H1 (cell line): ENCODE measurements around the gene SNU13. TPM values are rescaled to one million over a fixed set of nuclear protein-coding genes. Genes with fewer than 3 reads are reported as not detected.

ENCODE experiments used
- ATF2 ChIP-seq: IDR thresholded peaks from 2 replicates; pipeline ENCODE4 v1.6.1; 2012; ENCODE audit warnings: low read length, inconsistent platforms
- GTF2F1 ChIP-seq: IDR thresholded peaks from 2 replicates; pipeline ENCODE4 v1.6.1; 2012; ENCODE audit warnings: low read depth, low read length, improper control_type of control experiment, borderline replicate concordance
- JUN ChIP-seq: IDR thresholded peaks from 2 replicates; pipeline ENCODE4 v1.6.1; 2011; ENCODE audit warnings: low read depth, mild to moderate bottlenecking, improper control_type of control experiment, low read length
- RXRA ChIP-seq: IDR thresholded peaks from 2 replicates; pipeline ENCODE4 v1.6.1; 2011; ENCODE audit warnings: low read depth, mild to moderate bottlenecking, low read length, moderate library complexity; ENCODE audit not compliant: insufficient read depth
- SIN3A ChIP-seq, 2 experiments: IDR thresholded peaks in 1 of 2; conservative IDR thresholded peaks in 1 of 2; 2 replicates each; pipeline ENCODE4 v1.6.1; 2011 to 2012; ENCODE audit warnings: low read length in 2 of 2, improper control_type of control experiment in 1 of 2, low read depth in 1 of 2, mild to moderate bottlenecking in 1 of 2
- TAF7 ChIP-seq: optimal IDR thresholded peaks from 2 replicates; pipeline ENCODE3; 2011; ENCODE audit warnings: low read depth, mild to moderate bottlenecking, inconsistent platforms, low read length, moderate library complexity, borderline replicate concordance
- polyA plus RNA-seq, 7 experiments: library from polyadenylated mRNA; depleted of rRNA in 3 of 7; stranded (reverse) in 5 of 7; unstranded in 2 of 7; fragments of >200 nt in 5 of 7; fragments of 200-250 nt in 2 of 7; gene quantifications; 1 replicate in 5 of 7; 2 replicates in 1 of 7; 4 replicates in 1 of 7; pipeline versions ENCODE4 v1.2.1 to v1.2.3, GENCODE V29; 2011 to 2013; ENCODE audit warnings: missing spikeins in 2 of 7, mixed read lengths in 2 of 7
- total RNA-seq: library from RNA; stranded (reverse); fragmentation: NEBNext Ultra II Directional; extraction: Animal tissue kit (Norgen Biotek cat#: 25700); gene quantifications from 2 replicates; pipeline ENCODE4 v1.2.1, GENCODE V29; 2021

Gene SNU13
- total and polyA plus RNA-seq, 2 of the 8 experiments (the other 6 are each of a cell fraction or from before 2014, with no cell fraction given) = 241 to 281 TPM

- no peak for TF ChIP-seq ATF2
- no peak for TF ChIP-seq SIN3A (conservative IDR thresholded peaks at IDR 0.05 in 1 of 2, IDR thresholded peaks at IDR 0.05 in 1 of 2; ENCODE audit: low read depth in 1 of 2, low read length in 2 of 2)
- TF ChIP-seq TAF7 = no peak
- TF ChIP-seq GTF2F1 = no peak
- TF ChIP-seq RXRA = no peak
- TF ChIP-seq JUN = no peak
These were observed 32.1 kb downstream of the SNU13 start (continued) for GRCh38 chr22:41656556-41656955.
